T47D (cell line): ENCODE results near the gene MBD1.
"Not testable (repeated sequence)": the region's sequence is repeated elsewhere in the genome, so short reads cannot be mapped to it uniquely, and the experiment has no call there.

ENCODE experiments used
- DNase-seq, 2 experiments: peaks; one replicate each; pipeline versions ENCODE4 v3.0.0 to v3.0.0-alpha.2; 2011 to 2012; ENCODE audit warnings: low read depth in 1 of 2, low spot score in 1 of 2
- JUND ChIP-seq: IDR thresholded peaks from 2 replicates; pipeline ENCODE4 v1.6.1; 2012; ENCODE audit warnings: low read depth
- in situ Hi-C: cut with HindIII; loops from 2 replicates; pipeline ENCODE4 v1.10.0; 2016; ENCODE audit warnings: low sequenced_read_pairs, low pct_unique_long_range_greater_than_20kb

The MBD1 gene

GRCh38 chr18:50307738-50308470 is 26.6 kb upstream of the MBD1 start:
- peak; percentile 80 to 87 for DNase-seq
- in situ Hi-C loops, result no loop called here
- no peak for TF ChIP-seq JUND

GRCh38 chr18:50307400-50307737 is 26.0 kb upstream of the MBD1 start:
- in situ Hi-C loops, result no loop called here
- TF ChIP-seq JUND, result no peak
- DNase-seq, result no peak

DNA sequence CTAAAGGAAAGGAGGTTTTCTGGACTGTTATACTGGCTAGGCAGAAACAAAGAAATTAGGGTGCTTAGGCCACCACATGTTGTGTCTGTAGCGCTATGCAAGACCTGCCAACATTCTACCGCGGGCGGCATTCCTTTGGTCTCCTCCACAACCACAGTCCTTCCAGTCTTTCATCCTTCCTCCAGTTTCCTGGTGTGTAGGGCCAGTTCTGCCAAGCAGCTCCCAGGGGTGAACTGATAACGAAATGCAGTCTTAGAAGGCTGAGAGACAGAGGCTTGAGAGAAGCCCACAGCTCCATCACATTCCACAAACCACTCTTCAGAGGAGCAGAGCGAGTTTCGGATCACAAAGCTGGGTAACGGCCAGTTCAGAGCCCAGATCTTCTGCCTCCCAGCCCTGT is 25.6 kb upstream of the MBD1 start:
- in situ Hi-C loops, result no loop called here
- peak in 1 of 2 experiments; percentile 12 for DNase-seq
- TF ChIP-seq JUND, result no peak

DNA sequence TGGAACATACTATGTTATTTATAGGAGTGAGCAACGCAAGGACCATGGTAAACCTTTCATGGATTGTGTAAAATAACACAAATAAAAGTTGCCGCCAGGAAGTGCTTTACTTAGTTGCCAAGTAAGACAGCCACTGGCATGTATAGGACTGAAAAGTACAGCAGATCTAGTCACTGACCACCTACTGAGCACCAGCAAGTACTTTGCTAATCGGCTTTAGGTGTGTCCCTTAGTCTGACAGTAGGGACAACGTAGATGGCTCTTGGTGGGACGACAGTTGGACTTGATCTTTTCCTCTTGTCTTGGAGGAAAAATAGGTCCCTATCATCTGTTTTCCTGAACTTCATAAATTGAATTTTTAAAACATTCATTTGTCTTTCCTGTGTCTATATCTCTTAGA is 19.8 kb upstream of the MBD1 start:
- DNase-seq, result no peak
- in situ Hi-C loops, result no loop called here
- TF ChIP-seq JUND, result no peak

DNA sequence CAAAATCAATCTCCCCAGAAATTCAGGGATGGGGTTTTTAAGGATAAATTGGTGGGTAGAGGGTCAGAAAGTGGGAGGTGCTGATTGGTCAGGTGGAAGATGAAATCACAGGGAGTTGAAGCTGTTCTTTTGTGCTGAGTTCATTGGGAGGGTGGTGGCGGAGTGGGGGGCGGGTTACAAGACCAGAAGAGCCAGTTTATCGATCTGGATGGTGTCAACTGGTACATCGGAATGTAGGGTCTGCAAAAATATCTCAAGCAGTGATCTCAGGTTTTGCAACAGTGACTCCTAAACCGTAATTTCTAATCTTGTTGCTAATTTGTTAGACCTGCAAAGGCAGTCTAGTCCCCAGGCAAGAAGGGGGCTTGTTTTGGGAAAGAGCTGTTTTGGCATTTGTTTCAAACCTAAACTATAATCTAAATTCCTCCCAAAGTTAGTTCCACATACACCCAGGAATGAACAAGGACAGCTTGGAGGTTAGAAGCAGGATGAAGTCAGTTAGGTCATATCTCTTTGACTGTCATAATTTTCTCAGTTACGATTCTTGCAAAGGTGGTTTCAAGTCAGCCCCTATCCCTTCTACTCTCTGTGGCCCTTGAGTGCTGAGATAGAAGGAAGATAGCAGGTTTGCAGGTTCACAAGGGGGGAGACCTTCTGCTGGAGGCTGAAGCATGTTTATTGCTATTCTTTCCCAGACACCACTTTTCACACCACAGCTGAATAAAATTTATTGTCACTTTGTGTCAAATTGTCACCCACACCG is 18.5 kb upstream of the MBD1 start:
- in situ Hi-C loops, result no loop called here
- TF ChIP-seq JUND, result no peak
- DNase-seq, result no peak

GRCh38 chr18:50298443-50299284 is 17.3 kb upstream of the MBD1 start:
- DNase-seq, result no peak
- in situ Hi-C loops, result no loop called here
- TF ChIP-seq JUND, result no peak

DNA sequence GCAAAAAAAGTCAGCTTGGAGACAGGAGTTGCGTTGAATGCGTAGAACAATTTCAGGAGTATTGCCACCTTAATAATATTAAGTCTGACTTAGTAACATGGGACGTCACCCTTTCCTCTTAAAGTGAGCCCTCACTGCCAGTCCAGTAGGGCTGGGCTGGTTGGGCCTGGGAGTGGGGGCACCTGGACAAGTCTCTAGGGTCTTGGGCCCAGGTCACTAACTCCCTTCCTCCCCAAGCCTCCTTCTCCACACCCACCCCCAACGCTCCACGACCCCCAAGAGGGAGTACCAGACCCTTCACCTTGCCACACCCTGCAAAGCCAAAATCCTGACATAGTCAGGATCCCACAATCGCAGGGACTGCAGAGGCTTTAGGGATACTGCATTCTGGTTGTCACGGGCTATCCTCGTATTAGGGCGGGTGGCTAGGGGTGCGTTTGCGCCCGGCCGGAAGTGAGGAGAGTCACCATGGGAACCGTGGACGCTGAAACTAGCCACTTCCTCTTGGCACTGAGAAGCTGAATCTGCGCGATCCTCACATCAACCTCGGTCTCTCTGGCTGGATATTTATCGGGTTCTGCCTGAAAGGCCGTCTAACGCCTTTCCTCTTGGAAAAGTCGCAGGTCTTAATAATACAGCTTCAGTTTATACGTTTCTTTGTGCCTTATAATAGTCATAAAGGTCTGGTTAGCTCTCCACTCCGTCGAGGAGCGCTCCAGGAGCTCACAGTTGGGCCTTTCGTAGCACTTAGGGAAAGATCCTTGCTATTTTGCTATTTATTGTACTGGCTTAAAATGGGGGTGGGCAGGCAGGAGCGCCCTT is 16.5 kb upstream of the MBD1 start:
- in situ Hi-C loops, result no loop called here
- no peak for TF ChIP-seq JUND
- no peak for DNase-seq

GRCh38 chr18:50293039-50293438 is 11.7 kb upstream of the MBD1 start:
- no peak for TF ChIP-seq JUND
- DNase-seq, result no peak
- in situ Hi-C loops, result no loop called here

DNA sequence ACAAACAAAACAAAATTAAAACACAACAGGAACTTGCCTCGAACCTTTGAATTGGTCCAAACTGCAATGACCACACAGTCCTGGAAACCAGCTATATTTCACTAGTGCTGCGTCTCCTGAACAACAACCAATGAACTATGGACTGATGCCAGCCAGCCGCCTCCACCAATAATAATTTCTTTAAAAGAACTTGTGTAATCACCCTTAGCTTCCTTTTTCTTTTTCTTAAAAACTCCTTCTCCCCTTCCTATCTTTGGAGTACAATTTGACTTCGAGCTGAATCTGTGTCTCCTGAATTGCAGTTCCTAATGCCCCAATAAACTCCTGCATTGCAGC is 7.8 kb upstream of the MBD1 start:
- TF ChIP-seq JUND, result no peak
- in situ Hi-C loops, result no loop called here
- DNase-seq, result no peak

DNA sequence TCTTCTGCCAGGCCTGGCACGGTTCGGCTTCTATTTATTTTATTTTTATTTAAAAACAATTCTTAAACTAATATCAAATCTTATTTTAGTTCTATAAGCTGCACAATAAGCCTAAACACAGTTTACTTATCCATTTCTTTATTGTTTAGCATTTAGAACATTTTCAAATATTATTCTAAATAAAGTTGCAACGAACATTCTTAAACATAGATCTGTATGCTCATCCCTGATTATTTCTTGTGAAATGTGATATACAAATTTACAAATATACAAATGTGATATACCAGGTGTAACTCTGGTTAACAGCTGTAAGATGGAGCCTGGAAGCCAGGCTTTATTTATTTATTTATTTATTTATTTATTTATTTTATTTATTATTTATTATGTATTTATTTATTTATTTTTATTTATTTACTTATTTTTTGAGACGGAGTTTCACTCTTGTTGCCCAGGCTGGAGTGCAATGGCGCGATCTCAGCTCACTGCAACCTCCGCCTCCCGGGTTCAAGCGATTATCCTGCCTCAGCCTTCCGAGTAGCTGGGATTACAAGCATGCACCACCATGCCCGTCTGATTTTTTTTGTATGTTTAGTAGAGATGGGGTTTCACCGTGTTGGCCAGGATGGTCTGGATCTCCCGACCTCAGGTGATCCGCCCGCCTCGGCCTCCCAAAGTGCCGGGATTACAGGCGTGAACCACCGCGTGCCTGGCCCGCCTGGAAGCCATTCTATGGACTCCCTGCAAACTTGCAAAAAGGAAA is 7.2 kb upstream of the MBD1 start:
- in situ Hi-C loops, DNase-seq: not testable (repeated sequence)

- no peak for TF ChIP-seq JUND
- in situ Hi-C loops, result no loop called here
- DNase-seq, result peak; percentile 60 to 98
These were observed 6.4 kb upstream of the MBD1 start, which contains the start of gene CXXC1 for GRCh38 chr18:50287441-50288347. Gene CXXC1, minus strand, starts transcription at chr18:50287692. Its CDS starts 103 bp downstream, at chr18:50287589.
